ENCODE results near the gene NDUFS5.

- TF ChIP-seq, protein P1, sequence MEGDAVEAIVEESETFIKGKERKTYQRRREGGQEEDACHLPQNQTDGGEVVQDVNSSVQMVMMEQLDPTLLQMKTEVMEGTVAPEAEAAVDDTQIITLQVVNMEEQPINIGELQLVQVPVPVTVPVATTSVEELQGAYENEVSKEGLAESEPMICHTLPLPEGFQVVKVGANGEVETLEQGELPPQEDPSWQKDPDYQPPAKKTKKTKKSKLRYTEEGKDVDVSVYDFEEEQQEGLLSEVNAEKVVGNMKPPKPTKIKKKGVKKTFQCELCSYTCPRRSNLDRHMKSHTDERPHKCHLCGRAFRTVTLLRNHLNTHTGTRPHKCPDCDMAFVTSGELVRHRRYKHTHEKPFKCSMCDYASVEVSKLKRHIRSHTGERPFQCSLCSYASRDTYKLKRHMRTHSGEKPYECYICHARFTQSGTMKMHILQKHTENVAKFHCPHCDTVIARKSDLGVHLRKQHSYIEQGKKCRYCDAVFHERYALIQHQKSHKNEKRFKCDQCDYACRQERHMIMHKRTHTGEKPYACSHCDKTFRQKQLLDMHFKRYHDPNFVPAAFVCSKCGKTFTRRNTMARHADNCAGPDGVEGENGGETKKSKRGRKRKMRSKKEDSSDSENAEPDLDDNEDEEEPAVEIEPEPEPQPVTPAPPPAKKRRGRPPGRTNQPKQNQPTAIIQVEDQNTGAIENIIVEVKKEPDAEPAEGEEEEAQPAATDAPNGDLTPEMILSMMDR (optimal IDR thresholded peaks at IDR 0.05 in 1 of 3, IDR thresholded peaks at IDR 0.05 in 1 of 3, conservative IDR thresholded peaks at IDR 0.05 in 1 of 3; ENCODE audit: extremely low read depth in 1 of 3, insufficient read depth in 2 of 3, low read length in 3 of 3): no peak
- TF ChIP-seq EZH2 (IDR thresholded peaks at IDR 0.05; ENCODE audit: low read length): no peak
These were observed 21.5 kb downstream of the NDUFS5 start for GRCh38 chr1:39047374-39048229.
